Endothelial cell of umbilical vein (primary cell): ENCODE measurements around the gene LRRC59. TPM values are rescaled to one million over a fixed set of nuclear protein-coding genes. Genes with fewer than 3 reads are reported as not detected.

Experiments used
- BruUV-seq: library from RNA; stranded (reverse); fragments of 400-500 nt; replicated peaks from 2 replicates; lab custom pipeline; 2021; lab: Mats Ljungman, UMichigan
- CTCF ChIA-PET: fragments of 300-600, 350-600 bp; sonication (Branson Sonifier 250); formaldehyde crosslinking; loops from one replicate; lab custom pipeline; 2021; ENCODE audit warnings: antibody characterized with exemption, inconsistent platforms; lab: Charles Lee
- POLR2A ChIA-PET: fragments of 300-600, 350-600 bp; sonication (Branson Sonifier 250); formaldehyde crosslinking; loops from one replicate; lab custom pipeline; 2021; ENCODE audit warnings: antibody characterized with exemption, inconsistent platforms; lab: Charles Lee
- DNase-seq: peaks from one replicate; pipeline ENCODE4 v3.0.0-alpha.2; 2011; ENCODE audit warnings: low read depth, low spot score
- FAIRE-seq: peaks from 2 replicates; lab custom pipeline; 2011; peaks lifted over from hg19 to GRCh38; lab: Jason Lieb, UNC
- H2AFZ ChIP-seq: 2 replicates; pipeline ENCODE4 v1.6.0; 2012; ENCODE audit warnings: low read depth, low read length, control low read depth, inconsistent platforms
- H3K27ac ChIP-seq: 2 replicates; pipeline ENCODE4 v1.5.1; 2011; ENCODE audit warnings: low read depth, mild to moderate bottlenecking, control low read depth, low read length, moderate library complexity; ENCODE audit not compliant: insufficient read depth
- H3K27me3 ChIP-seq, 2 experiments: 2 replicates each; pipeline versions ENCODE4 v1.6.0 to v1.6.1; 2011; ENCODE audit warnings: low read length in 2 of 2, mixed read lengths in 1 of 2; ENCODE audit not compliant: control insufficient read depth in 2 of 2, insufficient read depth in 2 of 2
- H3K36me3 ChIP-seq, 2 experiments: 2 replicates in 1 of 2; 3 replicates in 1 of 2; pipeline ENCODE4 v1.5.1; 2011; ENCODE audit warnings: low read length in 2 of 2, mild to moderate bottlenecking in 1 of 2, moderate library complexity in 1 of 2; ENCODE audit not compliant: control insufficient read depth in 2 of 2, insufficient read depth in 2 of 2; ENCODE audit errors: extremely low read depth in 1 of 2
- H3K4me1 ChIP-seq: 3 replicates; pipeline ENCODE4 v1.5.1; 2011; ENCODE audit warnings: mild to moderate bottlenecking, low read length; ENCODE audit not compliant: control insufficient read depth, insufficient read depth; ENCODE audit errors: extremely low read depth
- H3K4me2 ChIP-seq: 2 replicates; pipeline ENCODE4 v1.6.1; 2011; ENCODE audit warnings: low read length, control low read depth, mixed read lengths; ENCODE audit not compliant: insufficient read depth
- H3K4me3 ChIP-seq, 3 experiments: fragments of 200-600 bp in 1 of 3; sonication (generic), shearing (Covaris generic) in 1 of 3; replicated peaks in 1 of 3; 2 replicates each; pipeline ENCODE4 v1.5.1; 2011 to 2016; ENCODE audit warnings: control low read depth in 3 of 3, low read length in 3 of 3, mild to moderate bottlenecking in 2 of 3, inconsistent platforms in 1 of 3, low read depth in 1 of 3, moderate library complexity in 1 of 3; ENCODE audit not compliant: insufficient read depth in 1 of 3
- H3K79me2 ChIP-seq: 2 replicates; pipeline ENCODE4 v1.6.0; 2012; ENCODE audit warnings: low read length, inconsistent platforms; ENCODE audit not compliant: control insufficient read depth, insufficient read depth
- H3K9ac ChIP-seq: replicated peaks from 2 replicates; pipeline ENCODE3; 2011; ENCODE audit warnings: low read length, control low read depth; ENCODE audit not compliant: insufficient read depth; ENCODE audit errors: extremely low read depth
- H3K9me1 ChIP-seq: replicated peaks from 3 replicates; pipeline ENCODE4 v1.6.0; 2011; ENCODE audit warnings: mild to moderate bottlenecking, low read length; ENCODE audit not compliant: control insufficient read depth, insufficient read depth; ENCODE audit errors: extremely low read depth
- H3K9me3 ChIP-seq: replicated peaks from 2 replicates; pipeline ENCODE4 v1.5.1; 2012; ENCODE audit warnings: low read length, inconsistent platforms; ENCODE audit not compliant: control insufficient read depth, insufficient read depth
- H4K20me1 ChIP-seq: replicated peaks from 2 replicates; pipeline ENCODE3; 2011; ENCODE audit warnings: mild to moderate bottlenecking, low read length; ENCODE audit not compliant: control insufficient read depth, insufficient read depth; ENCODE audit errors: extremely low read depth
- EZH2 ChIP-seq: IDR thresholded peaks from 2 replicates; pipeline ENCODE4 v1.6.1; 2012; ENCODE audit warnings: borderline replicate concordance, low read depth, mild to moderate bottlenecking, moderate library complexity, low read length, inconsistent platforms; ENCODE audit not compliant: severe bottlenecking
- FOS ChIP-seq: IDR thresholded peaks from 2 replicates; pipeline ENCODE4 v1.6.1; 2011; ENCODE audit warnings: mild to moderate bottlenecking, low read length, moderate library complexity, borderline replicate concordance; ENCODE audit not compliant: insufficient read depth
- GATA2 ChIP-seq: IDR thresholded peaks from 2 replicates; pipeline ENCODE4 v1.7.0; 2011; ENCODE audit warnings: low read depth, mild to moderate bottlenecking, moderate library complexity, mixed read lengths, low read length; ENCODE audit not compliant: insufficient read length, insufficient read depth
- JUN ChIP-seq: IDR thresholded peaks from 2 replicates; pipeline ENCODE4 v1.6.1; 2011; ENCODE audit warnings: borderline replicate concordance, low read depth; ENCODE audit not compliant: insufficient read length, insufficient read depth
- MYC ChIP-seq: IDR thresholded peaks from one replicate; pipeline ENCODE4 v1.6.1; 2011; ENCODE audit warnings: mild to moderate bottlenecking, low read depth, low read length
- POLR2A ChIP-seq: IDR thresholded peaks from 2 replicates; pipeline ENCODE4 v1.6.1; 2012; ENCODE audit warnings: low read depth, mild to moderate bottlenecking, control low read depth, low read length
- POLR2AphosphoS5 ChIP-seq: IDR thresholded peaks from 2 replicates; pipeline ENCODE4 v1.6.1; 2012; ENCODE audit warnings: low read depth, mild to moderate bottlenecking, control low read depth, low read length, moderate library complexity; ENCODE audit not compliant: insufficient read depth
- dilution Hi-C: fragments of 300-500 bp; cut with MboI; formaldehyde crosslinking; loops from one replicate; pipeline ENCODE4 v1.15.0; 2019; ENCODE audit warnings: low sequenced_read_pairs; ENCODE audit not compliant: extremely low pct_ligation_motif_present
- intact Hi-C: fragments of 100-400 bp; cut with micrococcal nuclease; formaldehyde crosslinking; loops from one replicate; pipeline ENCODE4 v1.10.0; 2022
- polyA plus RNA-seq, 4 experiments: library from polyadenylated mRNA; depleted of rRNA in 3 of 4; stranded (reverse) in 3 of 4; unstranded in 1 of 4; fragments of >200 nt; gene quantifications; 2 replicates each; pipeline versions ENCODE4 v1.2.1 to v1.2.3, GENCODE V29; 2011 to 2012; ENCODE audit warnings: missing spikeins in 1 of 4
- total RNA-seq: library from RNA; stranded (reverse); gene quantifications from 2 replicates; pipeline ENCODE4 v1.2.3, GENCODE V29; 2021
- TF ChIP-seq, protein P1 (sequence below), 2 donors: IDR thresholded peaks; 1 replicate in 1 of 2; 2 replicates in 1 of 2; pipeline ENCODE4 v1.5.1; 2011; ENCODE audit warnings: low read length in 2 of 2, mild to moderate bottlenecking in 2 of 2, moderate library complexity in 2 of 2, control low read depth in 1 of 2, inconsistent platforms in 1 of 2, low read depth in 1 of 2; ENCODE audit not compliant: insufficient read depth in 1 of 2; ENCODE audit errors: extremely low read depth in 1 of 2
- TF ChIP-seq, protein P2 (sequence below): IDR thresholded peaks from 2 replicates; pipeline ENCODE4 v1.6.1; 2011; ENCODE audit not compliant: insufficient read depth, insufficient read length

The LRRC59 gene
- total and polyA plus RNA-seq, 2 donors (not counting 3 experiments of a cell fraction or from before 2014, with no cell fraction given), result 93.9 to 183 TPM

DNA sequence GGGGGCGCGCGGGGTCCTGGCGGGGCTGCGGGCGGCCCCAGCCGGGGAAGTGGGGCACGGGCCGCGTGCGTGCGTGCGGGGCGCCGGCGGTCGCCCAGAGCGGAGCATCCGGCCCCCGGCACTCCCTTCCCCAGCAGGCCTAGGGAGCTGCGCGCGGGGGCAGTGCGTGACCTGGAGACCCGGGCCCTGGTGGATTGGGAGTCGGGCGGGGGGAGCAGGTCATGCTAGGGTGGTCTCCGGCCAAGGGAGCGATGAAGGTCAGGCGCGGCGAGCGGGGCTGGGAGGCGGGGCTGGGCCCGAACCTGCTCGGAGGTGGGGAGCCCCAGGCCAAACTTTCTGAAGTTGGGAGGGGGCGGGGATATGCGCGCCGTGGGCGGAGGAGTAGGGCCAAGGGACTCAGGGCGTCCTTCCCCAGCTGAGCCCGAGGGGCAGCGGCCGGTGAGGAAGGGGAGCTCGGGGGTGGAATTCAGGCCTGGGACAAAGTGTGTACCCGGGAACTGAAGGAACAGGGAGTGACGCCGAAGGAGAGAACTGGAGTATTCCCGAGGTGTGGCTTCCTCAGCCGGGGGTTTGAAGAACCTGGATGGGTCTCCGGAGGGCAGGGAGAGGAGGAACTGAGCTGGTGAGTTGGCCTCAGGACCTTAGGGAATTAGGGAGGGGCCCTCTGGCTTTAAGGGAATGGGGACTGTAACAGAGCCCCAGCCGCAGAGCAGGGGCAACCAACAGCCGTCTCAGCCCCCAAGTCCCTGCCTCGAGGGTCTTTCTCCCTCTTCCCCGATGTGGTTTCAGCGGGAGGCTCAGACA is 50.8 kb downstream of the LRRC59 start:
- Histone ChIP-seq H3K4me2 (peak overlapping the region; percentile 93), H3K4me3 (peak overlapping the region; percentile 80 to 90 (median 84)), H3K9me3 (no peaks in the 10 kb centered on the region), H3K27me3 (peaks cover 0 to 7% of the 10 kb centered on the region in 2 experiments), H4K20me1 (no peaks in the 10 kb centered on the region), H3K4me1 (peaks cover 28% of the 10 kb centered on the region), H3K79me2 (peaks cover 14% of the 10 kb centered on the region), H3K9ac (peak overlapping the region; percentile 74), H3K36me3 (no peaks in the 10 kb centered on the region), H3K9me1 (no peaks in the 10 kb centered on the region), H2AFZ (peak overlapping the region; percentile 90), H3K27ac (peak overlapping the region; percentile 11)
- BruUV-seq, result no TSS peak
- FAIRE-seq (peak; percentile 15), DNase-seq (peak; percentile 29)
- ChIA-PET POLR2A (no interaction called here), CTCF (interaction anchor here (0.6 to 4.9 kb wide), 5 partner anchors 16 to 206 kb away, joined by 3 to 24 read pairs (median 3); partner anchors contain the start of gene COL1A1)
- TF ChIP-seq MYC, result no peak
- TF ChIP-seq EZH2, result no peak
- TF ChIP-seq, protein P1, sequence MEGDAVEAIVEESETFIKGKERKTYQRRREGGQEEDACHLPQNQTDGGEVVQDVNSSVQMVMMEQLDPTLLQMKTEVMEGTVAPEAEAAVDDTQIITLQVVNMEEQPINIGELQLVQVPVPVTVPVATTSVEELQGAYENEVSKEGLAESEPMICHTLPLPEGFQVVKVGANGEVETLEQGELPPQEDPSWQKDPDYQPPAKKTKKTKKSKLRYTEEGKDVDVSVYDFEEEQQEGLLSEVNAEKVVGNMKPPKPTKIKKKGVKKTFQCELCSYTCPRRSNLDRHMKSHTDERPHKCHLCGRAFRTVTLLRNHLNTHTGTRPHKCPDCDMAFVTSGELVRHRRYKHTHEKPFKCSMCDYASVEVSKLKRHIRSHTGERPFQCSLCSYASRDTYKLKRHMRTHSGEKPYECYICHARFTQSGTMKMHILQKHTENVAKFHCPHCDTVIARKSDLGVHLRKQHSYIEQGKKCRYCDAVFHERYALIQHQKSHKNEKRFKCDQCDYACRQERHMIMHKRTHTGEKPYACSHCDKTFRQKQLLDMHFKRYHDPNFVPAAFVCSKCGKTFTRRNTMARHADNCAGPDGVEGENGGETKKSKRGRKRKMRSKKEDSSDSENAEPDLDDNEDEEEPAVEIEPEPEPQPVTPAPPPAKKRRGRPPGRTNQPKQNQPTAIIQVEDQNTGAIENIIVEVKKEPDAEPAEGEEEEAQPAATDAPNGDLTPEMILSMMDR (IDR thresholded peaks at IDR 0.05; ENCODE audit: extremely low read depth in 1 of 2, insufficient read depth in 1 of 2, low read depth in 1 of 2, low read length in 2 of 2), result no peak
- TF ChIP-seq POLR2A, result no peak
- no peak for TF ChIP-seq JUN
- no peak for TF ChIP-seq POLR2AphosphoS5
- TF ChIP-seq, protein P2, sequence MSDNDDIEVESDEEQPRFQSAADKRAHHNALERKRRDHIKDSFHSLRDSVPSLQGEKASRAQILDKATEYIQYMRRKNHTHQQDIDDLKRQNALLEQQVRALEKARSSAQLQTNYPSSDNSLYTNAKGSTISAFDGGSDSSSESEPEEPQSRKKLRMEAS, result no peak
- no peak for TF ChIP-seq FOS
- TF ChIP-seq GATA2, result no peak
- dilution Hi-C loops (no loop called here), intact Hi-C loops (no loop called here)
